HepG2 (cell line): ENCODE measurements around the gene DPP7. TPM values are rescaled to one million over a fixed set of nuclear protein-coding genes. Genes with fewer than 3 reads are reported as not detected.

Experiments used
- KMT2A ChIP-seq: sonication (generic); formaldehyde crosslinking; IDR thresholded peaks from 2 replicates; pipeline ENCODE4 v1.4.0; 2020; ENCODE audit warnings: missing genetic modification reagents
- MXI1 ChIP-seq: IDR thresholded peaks from 3 replicates; pipeline ENCODE4 v1.6.1; 2012; ENCODE audit warnings: low read depth, low read length, inconsistent platforms, borderline replicate concordance
- POGZ ChIP-seq: sonication (generic); formaldehyde crosslinking; IDR thresholded peaks from 2 replicates; pipeline ENCODE4 v1.4.0; 2020; ENCODE audit warnings: mild to moderate bottlenecking, missing genetic modification reagents
- SOX5 ChIP-seq: IDR thresholded peaks from 2 replicates; pipeline ENCODE4 v1.6.1; 2016; ENCODE audit warnings: borderline replicate concordance
- TBX2 ChIP-seq: sonication (generic); formaldehyde crosslinking; IDR thresholded peaks from 2 replicates; pipeline ENCODE4 v1.5.0; 2020; ENCODE audit warnings: missing genetic modification reagents, mild to moderate bottlenecking, borderline replicate concordance
- ZMAT3 ChIP-seq: sonication (generic); formaldehyde crosslinking; conservative IDR thresholded peaks from 2 replicates; pipeline ENCODE4 v1.7.0; 2021; ENCODE audit warnings: missing genetic modification reagents
- ZNF350 ChIP-seq: sonication (generic); formaldehyde crosslinking; IDR thresholded peaks from 2 replicates; pipeline ENCODE4 v1.4.0; 2020; ENCODE audit warnings: mild to moderate bottlenecking, low read depth, missing genetic modification reagents, borderline replicate concordance
- ZNF414 ChIP-seq: sonication (generic); formaldehyde crosslinking; IDR thresholded peaks from 2 replicates; pipeline ENCODE4 v1.5.0; 2020; ENCODE audit warnings: missing genetic modification reagents
- ZNF781 ChIP-seq: sonication (generic); formaldehyde crosslinking; IDR thresholded peaks from 2 replicates; pipeline ENCODE4 v1.5.1; 2020; ENCODE audit warnings: borderline replicate concordance, mild to moderate bottlenecking, missing genetic modification reagents; ENCODE audit errors: not compliant biosample characterization
- ZNF792 ChIP-seq: IDR thresholded peaks from 2 replicates; pipeline ENCODE4 v1.6.1; 2016
- polyA plus RNA-seq, 8 experiments: library from polyadenylated mRNA; depleted of rRNA in 3 of 8; stranded (reverse) in 7 of 8; unstranded in 1 of 8; fragments of >200 nt; fragmentation: Illumina TruSeq in 4 of 8; extraction: Trizol in 4 of 8; gene quantifications; 2 replicates each; pipeline versions ENCODE4 v1.2.1 to v1.2.3, GENCODE V29; 2011 to 2016; ENCODE audit warnings: low read depth in 4 of 8, missing spikeins in 1 of 8, mixed read lengths in 1 of 8; ENCODE audit not compliant: insufficient read depth in 1 of 8
- total RNA-seq, 5 experiments: library from RNA; depleted of rRNA; stranded (reverse); fragments of >200 nt; fragmentation: Illumina TruSeq; extraction: Trizol; gene quantifications; 2 replicates each; pipeline ENCODE4 v1.2.3, GENCODE V29; 2016; ENCODE audit warnings: low read depth in 1 of 5
- TF ChIP-seq, protein P1 (sequence below): sonication (generic); formaldehyde crosslinking; IDR thresholded peaks from 2 replicates; pipeline ENCODE4 v1.5.0; 2020; ENCODE audit warnings: mild to moderate bottlenecking, missing genetic modification reagents, borderline replicate concordance
- TF ChIP-seq, protein P2 (sequence below): sonication (generic); formaldehyde crosslinking; IDR thresholded peaks from 2 replicates; pipeline ENCODE4 v1.4.0; 2020; ENCODE audit warnings: mild to moderate bottlenecking, missing genetic modification reagents

DPP7 gene
- total and polyA plus RNA-seq, 2 of the 13 experiments (the other 11 are each of a cell fraction or from before 2014, with no cell fraction given) = 1.2 to 4.5 TPM

- TF ChIP-seq, protein P1, sequence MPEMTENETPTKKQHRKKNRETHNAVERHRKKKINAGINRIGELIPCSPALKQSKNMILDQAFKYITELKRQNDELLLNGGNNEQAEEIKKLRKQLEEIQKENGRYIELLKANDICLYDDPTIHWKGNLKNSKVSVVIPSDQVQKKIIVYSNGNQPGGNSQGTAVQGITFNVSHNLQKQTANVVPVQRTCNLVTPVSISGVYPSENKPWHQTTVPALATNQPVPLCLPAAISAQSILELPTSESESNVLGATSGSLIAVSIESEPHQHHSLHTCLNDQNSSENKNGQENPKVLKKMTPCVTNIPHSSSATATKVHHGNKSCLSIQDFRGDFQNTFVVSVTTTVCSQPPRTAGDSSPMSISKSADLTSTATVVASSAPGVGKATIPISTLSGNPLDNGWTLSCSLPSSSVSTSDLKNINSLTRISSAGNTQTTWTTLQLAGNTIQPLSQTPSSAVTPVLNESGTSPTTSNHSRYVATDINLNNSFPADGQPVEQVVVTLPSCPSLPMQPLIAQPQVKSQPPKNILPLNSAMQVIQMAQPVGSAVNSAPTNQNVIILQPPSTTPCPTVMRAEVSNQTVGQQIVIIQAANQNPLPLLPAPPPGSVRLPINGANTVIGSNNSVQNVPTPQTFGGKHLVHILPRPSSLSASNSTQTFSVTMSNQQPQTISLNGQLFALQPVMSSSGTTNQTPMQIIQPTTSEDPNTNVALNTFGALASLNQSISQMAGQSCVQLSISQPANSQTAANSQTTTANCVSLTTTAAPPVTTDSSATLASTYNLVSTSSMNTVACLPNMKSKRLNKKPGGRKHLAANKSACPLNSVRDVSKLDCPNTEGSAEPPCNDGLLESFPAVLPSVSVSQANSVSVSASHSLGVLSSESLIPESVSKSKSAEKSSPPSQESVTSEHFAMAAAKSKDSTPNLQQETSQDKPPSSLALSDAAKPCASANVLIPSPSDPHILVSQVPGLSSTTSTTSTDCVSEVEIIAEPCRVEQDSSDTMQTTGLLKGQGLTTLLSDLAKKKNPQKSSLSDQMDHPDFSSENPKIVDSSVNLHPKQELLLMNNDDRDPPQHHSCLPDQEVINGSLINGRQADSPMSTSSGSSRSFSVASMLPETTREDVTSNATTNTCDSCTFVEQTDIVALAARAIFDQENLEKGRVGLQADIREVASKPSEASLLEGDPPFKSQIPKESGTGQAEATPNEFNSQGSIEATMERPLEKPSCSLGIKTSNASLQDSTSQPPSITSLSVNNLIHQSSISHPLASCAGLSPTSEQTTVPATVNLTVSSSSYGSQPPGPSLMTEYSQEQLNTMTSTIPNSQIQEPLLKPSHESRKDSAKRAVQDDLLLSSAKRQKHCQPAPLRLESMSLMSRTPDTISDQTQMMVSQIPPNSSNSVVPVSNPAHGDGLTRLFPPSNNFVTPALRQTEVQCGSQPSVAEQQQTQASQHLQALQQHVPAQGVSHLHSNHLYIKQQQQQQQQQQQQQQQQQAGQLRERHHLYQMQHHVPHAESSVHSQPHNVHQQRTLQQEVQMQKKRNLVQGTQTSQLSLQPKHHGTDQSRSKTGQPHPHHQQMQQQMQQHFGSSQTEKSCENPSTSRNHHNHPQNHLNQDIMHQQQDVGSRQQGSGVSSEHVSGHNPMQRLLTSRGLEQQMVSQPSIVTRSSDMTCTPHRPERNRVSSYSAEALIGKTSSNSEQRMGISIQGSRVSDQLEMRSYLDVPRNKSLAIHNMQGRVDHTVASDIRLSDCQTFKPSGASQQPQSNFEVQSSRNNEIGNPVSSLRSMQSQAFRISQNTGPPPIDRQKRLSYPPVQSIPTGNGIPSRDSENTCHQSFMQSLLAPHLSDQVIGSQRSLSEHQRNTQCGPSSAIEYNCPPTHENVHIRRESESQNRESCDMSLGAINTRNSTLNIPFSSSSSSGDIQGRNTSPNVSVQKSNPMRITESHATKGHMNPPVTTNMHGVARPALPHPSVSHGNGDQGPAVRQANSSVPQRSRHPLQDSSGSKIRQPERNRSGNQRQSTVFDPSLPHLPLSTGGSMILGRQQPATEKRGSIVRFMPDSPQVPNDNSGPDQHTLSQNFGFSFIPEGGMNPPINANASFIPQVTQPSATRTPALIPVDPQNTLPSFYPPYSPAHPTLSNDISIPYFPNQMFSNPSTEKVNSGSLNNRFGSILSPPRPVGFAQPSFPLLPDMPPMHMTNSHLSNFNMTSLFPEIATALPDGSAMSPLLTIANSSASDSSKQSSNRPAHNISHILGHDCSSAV (CRISPR knock-in tag) = no peak
- TF ChIP-seq ZNF414 (CRISPR knock-in tag) (peak; percentile 95; the same call in 1 of the 2 replicates), MXI1 (peak; percentile 56; the same call in 1 of the 3 replicates), ZNF781 (CRISPR knock-in tag) (no peak), ZNF792 (CRISPR knock-in tag) (0 out of 2 replicates have a peak, but pooled peaks have one; percentile 30), SOX5 (CRISPR knock-in tag) (peak; percentile 5; the same call in 1 of the 2 replicates), POGZ (CRISPR knock-in tag) (0 out of 2 replicates have a peak, but pooled peaks have one; percentile 23), KMT2A (CRISPR knock-in tag) (no peak), ZMAT3 (0 out of 2 replicates have a peak, but pooled peaks have one; percentile 23), TBX2 (CRISPR knock-in tag) (peak; percentile 63), ZNF350 (peak; percentile 74; the same call in 1 of the 2 replicates)
- TF ChIP-seq, protein P2, sequence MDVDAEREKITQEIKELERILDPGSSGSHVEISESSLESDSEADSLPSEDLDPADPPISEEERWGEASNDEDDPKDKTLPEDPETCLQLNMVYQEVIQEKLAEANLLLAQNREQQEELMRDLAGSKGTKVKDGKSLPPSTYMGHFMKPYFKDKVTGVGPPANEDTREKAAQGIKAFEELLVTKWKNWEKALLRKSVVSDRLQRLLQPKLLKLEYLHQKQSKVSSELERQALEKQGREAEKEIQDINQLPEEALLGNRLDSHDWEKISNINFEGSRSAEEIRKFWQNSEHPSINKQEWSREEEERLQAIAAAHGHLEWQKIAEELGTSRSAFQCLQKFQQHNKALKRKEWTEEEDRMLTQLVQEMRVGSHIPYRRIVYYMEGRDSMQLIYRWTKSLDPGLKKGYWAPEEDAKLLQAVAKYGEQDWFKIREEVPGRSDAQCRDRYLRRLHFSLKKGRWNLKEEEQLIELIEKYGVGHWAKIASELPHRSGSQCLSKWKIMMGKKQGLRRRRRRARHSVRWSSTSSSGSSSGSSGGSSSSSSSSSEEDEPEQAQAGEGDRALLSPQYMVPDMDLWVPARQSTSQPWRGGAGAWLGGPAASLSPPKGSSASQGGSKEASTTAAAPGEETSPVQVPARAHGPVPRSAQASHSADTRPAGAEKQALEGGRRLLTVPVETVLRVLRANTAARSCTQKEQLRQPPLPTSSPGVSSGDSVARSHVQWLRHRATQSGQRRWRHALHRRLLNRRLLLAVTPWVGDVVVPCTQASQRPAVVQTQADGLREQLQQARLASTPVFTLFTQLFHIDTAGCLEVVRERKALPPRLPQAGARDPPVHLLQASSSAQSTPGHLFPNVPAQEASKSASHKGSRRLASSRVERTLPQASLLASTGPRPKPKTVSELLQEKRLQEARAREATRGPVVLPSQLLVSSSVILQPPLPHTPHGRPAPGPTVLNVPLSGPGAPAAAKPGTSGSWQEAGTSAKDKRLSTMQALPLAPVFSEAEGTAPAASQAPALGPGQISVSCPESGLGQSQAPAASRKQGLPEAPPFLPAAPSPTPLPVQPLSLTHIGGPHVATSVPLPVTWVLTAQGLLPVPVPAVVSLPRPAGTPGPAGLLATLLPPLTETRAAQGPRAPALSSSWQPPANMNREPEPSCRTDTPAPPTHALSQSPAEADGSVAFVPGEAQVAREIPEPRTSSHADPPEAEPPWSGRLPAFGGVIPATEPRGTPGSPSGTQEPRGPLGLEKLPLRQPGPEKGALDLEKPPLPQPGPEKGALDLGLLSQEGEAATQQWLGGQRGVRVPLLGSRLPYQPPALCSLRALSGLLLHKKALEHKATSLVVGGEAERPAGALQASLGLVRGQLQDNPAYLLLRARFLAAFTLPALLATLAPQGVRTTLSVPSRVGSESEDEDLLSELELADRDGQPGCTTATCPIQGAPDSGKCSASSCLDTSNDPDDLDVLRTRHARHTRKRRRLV = peak; percentile 76; the same call in 1 of the 2 replicates
- TF ChIP-seq, all 625 proteins: peak for 140
These were observed 46.5 kb downstream of the DPP7 start (continued) for GRCh38 chr9:137067860-137068538.
